HG03135 (cell line): Measurements from ENCODE around the gene MIXL1.

ENCODE experiments used
- ATAC-seq: cut with Tn5 transposase; IDR thresholded peaks from one replicate; pipeline ENCODE4 v1.9.1; 2021; ENCODE audit warnings: mild to moderate bottlenecking, moderate library complexity; ENCODE audit not compliant: unreplicated experiment

The MIXL1 gene

DNA sequence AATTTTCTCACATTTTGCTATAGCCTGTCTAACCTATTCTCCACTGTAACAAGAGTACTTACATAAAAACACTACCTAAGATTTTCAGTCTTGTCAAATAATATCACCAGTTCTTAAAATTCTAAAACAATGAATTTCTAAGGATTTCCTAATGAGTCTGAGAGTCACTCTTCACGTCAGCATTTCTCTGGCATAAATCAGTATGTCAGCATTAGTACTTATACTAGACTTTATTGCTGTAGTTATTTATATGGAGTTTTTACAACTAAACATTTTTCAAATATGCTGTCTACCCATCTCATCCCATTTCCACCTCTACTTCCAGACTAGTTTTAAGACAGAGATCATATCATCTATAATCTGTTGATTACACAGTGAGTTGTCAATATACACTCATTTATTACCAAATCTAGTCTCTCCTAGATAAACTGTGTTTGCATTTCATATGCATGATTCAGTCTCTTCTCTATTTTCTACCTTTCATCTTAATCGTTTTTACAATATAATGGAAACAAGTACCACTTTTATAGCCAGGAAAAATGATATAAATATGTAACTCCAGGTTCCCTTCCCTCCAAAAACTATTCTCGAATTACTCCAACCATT lies 52.7 kb downstream of the MIXL1 start:
- ATAC-seq = no peak
